Measurements from ENCODE around the gene TRIM29. TPM values are rescaled to one million over a fixed set of nuclear protein-coding genes. Genes with fewer than 3 reads are reported as not detected.

The TRIM29 gene
- total and polyA plus RNA-seq, 10 of the 15 experiments (the other 5 are each of a cell fraction or from before 2014, with no cell fraction given), result 0.08 to 0.67 (median 0.26) TPM; not detected in 5

- TF ChIP-seq NRF1 (conservative IDR thresholded peaks at IDR 0.05; ENCODE audit: low read depth, low read length) (no peak), BCL3 (IDR thresholded peaks at IDR 0.05; ENCODE audit: borderline replicate concordance, insufficient read depth, low read depth, low read length, poor library complexity, severe bottlenecking) (no peak), ETV6 (conservative IDR thresholded peaks at IDR 0.05 in 1 of 2, IDR thresholded peaks at IDR 0.05 in 1 of 2; ENCODE audit: borderline replicate concordance in 1 of 2, low read depth in 1 of 2) (no peak), NR2C1 (IDR thresholded peaks at IDR 0.05) (no peak), GABPA (IDR thresholded peaks at IDR 0.05; ENCODE audit: low read depth) (no peak), PAX8 (IDR thresholded peaks at IDR 0.05) (no peak), USF1 (IDR thresholded peaks at IDR 0.05; ENCODE audit: borderline replicate concordance, extremely low read length, insufficient read depth, low read depth, low read length) (no peak), TAF1 (IDR thresholded peaks at IDR 0.05; ENCODE audit: borderline replicate concordance, low read depth, low read length) (no peak)
- TF ChIP-seq, protein P1, sequence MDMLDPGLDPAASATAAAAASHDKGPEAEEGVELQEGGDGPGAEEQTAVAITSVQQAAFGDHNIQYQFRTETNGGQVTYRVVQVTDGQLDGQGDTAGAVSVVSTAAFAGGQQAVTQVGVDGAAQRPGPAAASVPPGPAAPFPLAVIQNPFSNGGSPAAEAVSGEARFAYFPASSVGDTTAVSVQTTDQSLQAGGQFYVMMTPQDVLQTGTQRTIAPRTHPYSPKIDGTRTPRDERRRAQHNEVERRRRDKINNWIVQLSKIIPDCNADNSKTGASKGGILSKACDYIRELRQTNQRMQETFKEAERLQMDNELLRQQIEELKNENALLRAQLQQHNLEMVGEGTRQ (IDR thresholded peaks at IDR 0.05; ENCODE audit: borderline replicate concordance, low read depth, low read length), result no peak
Observed at GRCh38 chr11:120160436-120160835, 22.5 kb upstream of the TRIM29 start (continued).

DNA sequence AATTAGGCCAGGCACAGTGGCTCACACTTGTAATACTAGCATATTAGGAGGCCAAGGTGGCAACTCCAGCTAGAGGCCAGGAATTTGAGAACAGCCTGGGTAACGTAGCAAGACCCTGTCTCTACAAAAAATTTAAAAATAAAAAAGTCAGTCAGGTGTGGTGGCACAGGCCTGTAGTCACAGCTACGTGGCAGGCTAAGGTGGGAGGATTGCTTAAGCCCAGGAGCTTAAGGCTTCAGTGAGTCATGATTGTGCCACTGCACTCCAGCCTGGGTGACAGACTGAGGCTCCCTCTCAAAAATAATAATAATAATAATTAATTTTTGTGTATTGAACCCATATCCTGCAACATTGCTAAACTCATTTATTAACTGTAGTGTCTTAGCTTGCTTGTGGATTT is 15.3 kb upstream of the TRIM29 start:
- no peak for ATAC-seq
- SMC1A ChIA-PET (ENCODE audit: uncharacterized antibody, unreplicated experiment), result no interaction called here
- no peak for DNase-seq (ENCODE audit: low read depth, low spot score)
- CTCF ChIA-PET, result interaction anchor here (1.5 kb wide), 1 partner anchor 45 kb away, joined by 5 read pairs; no protein-coding TSS in a partner anchor
- Histone ChIP-seq H3K4me3 (no peak overlapping the region), H3K9ac (ENCODE audit: control insufficient read depth, insufficient read depth, low read length) (no peak overlapping the region), H3K27ac (ENCODE audit: control insufficient read depth, insufficient read depth) (no peak overlapping the region), H3K4me1 (ENCODE audit: control insufficient read depth, insufficient read depth, low read length) (no peaks in the 10 kb centered on the region), H4K20me1 (ENCODE audit: control insufficient read depth, insufficient read depth) (no peaks in the 10 kb centered on the region), H3K27me3 (replicated peaks in 1 of 2; ENCODE audit: control insufficient read depth in 2 of 2, insufficient read depth in 2 of 2, low read length in 1 of 2) (no peaks in the 10 kb centered on the region), H3K36me3 (ENCODE audit: control insufficient read depth in 2 of 2, insufficient read depth in 2 of 2, low read length in 1 of 2) (no peaks in the 10 kb centered on the region), H3K79me2 (ENCODE audit: control insufficient read depth, insufficient read depth, low read length) (no peaks in the 10 kb centered on the region), H3K4me2 (ENCODE audit: control insufficient read depth, insufficient read depth) (no peak overlapping the region), H2AFZ (ENCODE audit: control insufficient read depth, low read depth, low read length) (no peak overlapping the region), H3K9me3 (replicated peaks; ENCODE audit: control insufficient read depth, insufficient read depth, low read length) (no peaks in the 10 kb centered on the region)
- no peak for FAIRE-seq
- WGBS (ENCODE audit: insufficient coverage, insufficient replicate concordance, low lambda C conversion rate, missing lambda C conversion rate), result 0% methylated on average over 2 of the region's 2 CpGs
- RAD21 ChIA-PET (ENCODE audit: unreplicated experiment), result no interaction called here
- TF ChIP-seq KDM1A (IDR thresholded peaks at IDR 0.05; ENCODE audit: borderline replicate concordance) (no peak), NFYB (IDR thresholded peaks at IDR 0.05; ENCODE audit: insufficient read depth, low read depth, low read length) (no peak), SMARCA5 (IDR thresholded peaks at IDR 0.05) (no peak), BCLAF1 (IDR thresholded peaks at IDR 0.05) (no peak), HDGF (IDR thresholded peaks at IDR 0.05) (no peak), RFX5 (IDR thresholded peaks at IDR 0.05; ENCODE audit: low read depth, low read length) (no peak), PAX5 (IDR thresholded peaks at IDR 0.05; ENCODE audit: borderline replicate concordance, low read depth, low read length) (no peak), ZNF274 (IDR thresholded peaks at IDR 0.05; ENCODE audit: insufficient read depth, insufficient read length) (no peak), TCF12 (IDR thresholded peaks at IDR 0.05; ENCODE audit: low read depth, low read length) (no peak)
- POLR2A ChIA-PET, result no interaction called here
- intact Hi-C loops (cut with micrococcal nuclease; ENCODE audit: unreplicated experiment) (no loop called here), in situ Hi-C loops (cut with MboI) (no loop called here)
- no TSS peak for BruUV-seq (replicated peaks)
